SK-N-MC (cell line): ENCODE measurements around the gene AGAP3.

Experiments
- EZH2 ChIP-seq: fragments of 200-600 bp; sonication (generic); IDR thresholded peaks from one replicate; pipeline ENCODE4 v1.6.1; 2017; ENCODE audit warnings: antibody characterized with exemption
- POLR2AphosphoS5 ChIP-seq: IDR thresholded peaks from 2 replicates; pipeline ENCODE4 v1.6.1; 2012; ENCODE audit warnings: mild to moderate bottlenecking, low read depth, low read length, borderline replicate concordance

- TF ChIP-seq EZH2 (no peak), POLR2AphosphoS5 (no peak)
These were observed 15.5 kb downstream of the AGAP3 start for GRCh38 chr7:151101621-151102396.
